ENCODE data around the gene PRPSAP2.

The PRPSAP2 gene

DNA sequence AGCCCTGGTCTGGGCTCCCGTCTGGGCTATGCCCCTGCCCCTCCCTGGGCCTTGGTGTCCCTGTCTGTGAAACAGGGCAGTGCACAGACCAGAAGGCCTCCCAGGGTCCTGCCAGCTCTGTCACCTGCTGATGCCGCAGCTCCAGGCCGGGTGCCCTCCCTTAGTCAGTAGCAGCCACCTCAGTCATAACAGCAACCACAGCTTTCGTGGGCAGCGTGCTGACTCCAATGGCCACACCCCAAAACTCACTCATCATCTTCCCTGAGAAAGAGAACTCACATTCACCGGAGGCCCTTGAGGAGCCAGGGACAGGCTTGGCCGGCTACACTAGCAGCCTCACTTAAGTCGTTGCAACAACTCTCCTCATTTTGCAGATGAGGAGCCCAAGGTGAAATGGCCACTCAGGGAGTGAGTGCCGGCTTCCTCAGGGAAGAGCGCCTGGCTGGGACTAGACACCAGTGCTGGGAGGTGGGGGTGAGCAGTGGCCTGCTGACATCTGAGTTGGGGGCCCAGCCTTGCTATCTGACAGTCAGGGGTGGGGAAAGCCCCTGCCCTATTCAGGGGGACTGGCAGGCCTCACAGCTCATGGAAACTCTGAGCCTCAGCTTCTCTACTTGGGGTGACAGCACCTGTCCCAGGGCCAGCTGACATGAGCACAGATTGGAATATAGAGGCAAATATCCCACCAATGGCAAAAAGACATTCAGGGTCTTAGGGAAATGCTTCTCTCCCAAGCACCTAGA lies 116.6 kb downstream of the PRPSAP2 start:
- no peak overlapping the region for H3K4me3 ChIP-seq (replicated peaks; ENCODE audit: low read depth, low read length)
- DNase-seq (ENCODE audit: extremely low read depth, low read depth): no peak
- TF ChIP-seq, protein P1, sequence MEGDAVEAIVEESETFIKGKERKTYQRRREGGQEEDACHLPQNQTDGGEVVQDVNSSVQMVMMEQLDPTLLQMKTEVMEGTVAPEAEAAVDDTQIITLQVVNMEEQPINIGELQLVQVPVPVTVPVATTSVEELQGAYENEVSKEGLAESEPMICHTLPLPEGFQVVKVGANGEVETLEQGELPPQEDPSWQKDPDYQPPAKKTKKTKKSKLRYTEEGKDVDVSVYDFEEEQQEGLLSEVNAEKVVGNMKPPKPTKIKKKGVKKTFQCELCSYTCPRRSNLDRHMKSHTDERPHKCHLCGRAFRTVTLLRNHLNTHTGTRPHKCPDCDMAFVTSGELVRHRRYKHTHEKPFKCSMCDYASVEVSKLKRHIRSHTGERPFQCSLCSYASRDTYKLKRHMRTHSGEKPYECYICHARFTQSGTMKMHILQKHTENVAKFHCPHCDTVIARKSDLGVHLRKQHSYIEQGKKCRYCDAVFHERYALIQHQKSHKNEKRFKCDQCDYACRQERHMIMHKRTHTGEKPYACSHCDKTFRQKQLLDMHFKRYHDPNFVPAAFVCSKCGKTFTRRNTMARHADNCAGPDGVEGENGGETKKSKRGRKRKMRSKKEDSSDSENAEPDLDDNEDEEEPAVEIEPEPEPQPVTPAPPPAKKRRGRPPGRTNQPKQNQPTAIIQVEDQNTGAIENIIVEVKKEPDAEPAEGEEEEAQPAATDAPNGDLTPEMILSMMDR (IDR thresholded peaks at IDR 0.05; ENCODE audit: low read depth, low read length, missing control alignments): no peak

DNA sequence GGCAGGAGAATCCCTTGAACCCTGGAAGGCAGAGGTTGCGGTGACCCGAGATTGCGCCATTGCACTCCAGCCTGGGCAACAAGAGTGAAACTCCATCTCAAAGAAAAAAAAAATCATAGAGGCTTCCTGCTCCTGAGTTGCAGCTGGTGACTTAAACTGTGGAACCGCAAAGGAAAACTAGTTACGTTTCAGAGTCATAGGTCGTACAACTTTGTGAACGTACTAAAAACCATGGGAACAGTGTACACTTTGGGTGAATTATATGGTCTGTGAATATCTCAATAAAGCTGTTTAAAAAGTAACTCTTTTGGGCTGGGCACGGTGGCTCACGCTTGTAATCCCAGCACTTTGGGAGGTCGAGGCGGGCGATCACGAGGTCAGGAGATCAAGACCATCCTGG lies 117.7 kb downstream of the PRPSAP2 start:
- DNase-seq (ENCODE audit: extremely low read depth, low read depth): no peak
- TF ChIP-seq, protein P1 (IDR thresholded peaks at IDR 0.05; ENCODE audit: low read depth, low read length, missing control alignments): no peak
- no peak overlapping the region for H3K4me3 ChIP-seq (replicated peaks; ENCODE audit: low read depth, low read length)

DNA sequence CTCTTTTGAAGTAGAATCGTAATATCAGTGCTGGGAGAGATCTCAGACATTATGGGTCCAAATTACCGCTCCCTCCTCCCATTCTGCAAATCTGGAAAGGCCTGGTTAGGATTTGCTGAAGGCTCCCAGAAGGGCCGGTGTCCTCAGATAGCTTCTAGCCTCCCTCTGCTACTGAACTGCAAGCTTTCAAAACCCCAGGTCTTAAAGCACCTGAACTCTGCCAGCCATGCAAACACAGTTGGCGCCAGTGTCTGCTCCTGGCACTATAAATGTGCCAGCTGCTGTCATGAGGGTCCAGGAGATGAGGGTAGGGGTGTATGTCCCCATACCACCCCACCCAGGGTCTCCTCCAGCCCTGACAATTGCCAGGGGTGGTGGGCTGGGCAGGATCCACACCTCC lies 118.3 kb downstream of the PRPSAP2 start:
- DNase-seq (ENCODE audit: extremely low read depth, low read depth): no peak
- H3K4me3 ChIP-seq (replicated peaks; ENCODE audit: low read depth, low read length): no peak overlapping the region
- TF ChIP-seq, protein P1 (IDR thresholded peaks at IDR 0.05; ENCODE audit: low read depth, low read length, missing control alignments): no peak

DNA sequence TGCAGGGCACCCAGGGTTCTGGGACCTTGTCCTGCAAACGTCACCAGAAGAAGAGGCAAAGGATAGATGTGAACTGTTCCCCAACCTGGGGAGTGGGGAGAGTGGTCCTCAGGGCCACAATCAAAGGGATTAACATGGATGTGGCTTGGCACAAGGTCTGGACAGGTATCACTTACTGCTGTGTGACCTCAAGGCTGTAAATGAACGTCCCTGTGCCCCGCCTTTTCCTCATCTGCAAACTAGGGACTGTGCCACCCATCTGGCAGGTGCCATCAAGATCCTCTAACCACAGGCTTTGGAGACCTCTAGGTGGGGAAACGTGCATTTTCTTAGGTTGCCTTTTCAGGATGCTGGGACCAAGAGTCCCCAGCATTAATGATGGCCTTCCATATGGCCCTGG lies 119.1 kb downstream of the PRPSAP2 start:
- DNase-seq (ENCODE audit: extremely low read depth, low read depth): no peak
- TF ChIP-seq, protein P1 (IDR thresholded peaks at IDR 0.05; ENCODE audit: low read depth, low read length, missing control alignments): no peak
- no peak overlapping the region for H3K4me3 ChIP-seq (replicated peaks; ENCODE audit: low read depth, low read length)

DNA sequence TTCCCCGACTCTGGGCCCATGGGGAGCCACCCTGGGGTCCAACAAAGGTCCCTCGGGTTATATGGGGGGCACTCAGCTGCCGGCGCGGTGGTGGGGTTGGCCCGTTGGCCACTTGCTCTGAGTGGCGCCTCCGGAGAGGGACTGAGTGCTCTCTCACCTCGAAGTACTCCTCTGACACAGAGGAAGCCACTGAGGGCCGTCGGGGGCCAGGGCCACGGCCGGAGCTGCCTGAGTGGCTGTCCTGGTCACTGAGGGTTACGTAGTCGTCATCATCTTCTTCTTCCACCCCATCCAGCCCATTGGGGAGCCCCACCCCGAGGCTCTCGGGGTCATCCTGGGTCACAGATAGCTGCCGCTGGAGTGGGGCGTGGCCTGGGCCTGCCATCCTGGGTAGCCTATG lies 119.7 kb downstream of the PRPSAP2 start:
- DNase-seq (ENCODE audit: extremely low read depth, low read depth): no peak
- no peak overlapping the region for H3K4me3 ChIP-seq (replicated peaks; ENCODE audit: low read depth, low read length)
- TF ChIP-seq, protein P1 (IDR thresholded peaks at IDR 0.05; ENCODE audit: low read depth, low read length, missing control alignments): no peak

DNA sequence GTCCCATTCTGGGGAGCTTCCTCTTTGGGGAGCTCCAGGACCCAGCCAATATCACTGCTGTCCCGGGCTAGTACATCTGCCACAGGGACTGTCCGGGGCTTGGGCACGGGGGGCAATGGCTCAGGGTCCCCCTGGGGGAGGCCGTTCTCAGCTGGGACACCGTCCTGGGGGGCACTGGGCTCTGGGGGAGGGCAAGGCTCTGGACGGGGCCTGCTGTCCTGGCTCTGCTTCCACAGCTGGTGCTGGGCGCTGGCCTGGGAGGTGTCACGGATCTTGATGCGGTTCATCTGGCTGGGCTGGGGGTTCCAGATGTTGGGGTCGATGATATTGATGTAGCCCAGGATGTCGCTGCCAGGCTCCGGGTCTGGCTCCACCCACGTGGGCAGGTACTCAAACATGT lies 120.1 kb downstream of the PRPSAP2 start:
- TF ChIP-seq, protein P1 (IDR thresholded peaks at IDR 0.05; ENCODE audit: low read depth, low read length, missing control alignments): no peak
- H3K4me3 ChIP-seq (replicated peaks; ENCODE audit: low read depth, low read length): no peak overlapping the region
- no peak for DNase-seq (ENCODE audit: extremely low read depth, low read depth)

DNA sequence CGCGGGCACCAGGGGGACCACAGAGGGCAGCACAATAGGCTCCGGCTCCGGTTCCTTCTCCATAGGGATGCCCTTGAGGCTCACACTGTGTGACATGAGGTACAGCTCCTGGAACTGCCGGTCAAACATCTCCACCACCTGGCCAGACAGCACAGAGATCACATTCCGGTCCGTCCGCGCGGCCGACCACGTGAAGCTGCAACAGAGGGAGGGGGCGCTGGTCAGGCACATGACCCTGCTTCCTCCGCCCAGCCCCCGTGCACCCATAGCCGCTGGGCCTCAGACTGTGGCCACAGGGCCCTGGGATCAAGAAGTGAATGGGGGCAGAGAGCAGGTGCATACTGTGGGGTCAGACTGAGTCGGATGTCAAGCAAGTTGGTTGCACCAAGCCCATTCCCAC lies 120.7 kb downstream of the PRPSAP2 start:
- no peak overlapping the region for H3K4me3 ChIP-seq (replicated peaks; ENCODE audit: low read depth, low read length)
- TF ChIP-seq, protein P1 (IDR thresholded peaks at IDR 0.05; ENCODE audit: low read depth, low read length, missing control alignments): no peak
- no peak for DNase-seq (ENCODE audit: extremely low read depth, low read depth)
